HAP-1 (cell line): Measurements from ENCODE around the gene LGR6.

Experiments used
- DNase-seq, 2 experiments: peaks; one replicate each; pipeline ENCODE4 v3.0.0-alpha.2; 2016 to 2020; ENCODE audit warnings: low spot score in 2 of 2
- H3K27me3 ChIP-seq: fragments of 250-450 bp; sonication (Bioruptor Pico); 2 replicates; pipeline ENCODE4 v1.5.1; 2020; ENCODE audit warnings: low read depth, mild to moderate bottlenecking, moderate library complexity
- H3K36me3 ChIP-seq: fragments of 250-450 bp; sonication (Bioruptor Pico); replicated peaks from 2 replicates; pipeline ENCODE4 v1.5.1; 2020; ENCODE audit warnings: mild to moderate bottlenecking
- H3K4me1 ChIP-seq: fragments of 250-450 bp; sonication (Bioruptor Pico); 2 replicates; pipeline ENCODE4 v1.5.1; 2020; ENCODE audit warnings: mild to moderate bottlenecking
- H3K4me3 ChIP-seq: fragments of 250-450 bp; sonication (Bioruptor Pico); 2 replicates; pipeline ENCODE4 v1.5.1; 2020; ENCODE audit warnings: mild to moderate bottlenecking, moderate library complexity
- H3K9me3 ChIP-seq: fragments of 250-450 bp; sonication (Bioruptor Pico); 2 replicates; pipeline ENCODE4 v1.5.1; 2020; ENCODE audit warnings: mild to moderate bottlenecking, moderate library complexity
- in situ Hi-C: fragments of 300-500 bp; cut with MboI; formaldehyde crosslinking; loops from 3 replicates; pipeline ENCODE4 v1.14.3; 2020; ENCODE audit warnings: low sequenced_read_pairs, inconsistent platforms, mixed read lengths

LGR6 gene

DNA sequence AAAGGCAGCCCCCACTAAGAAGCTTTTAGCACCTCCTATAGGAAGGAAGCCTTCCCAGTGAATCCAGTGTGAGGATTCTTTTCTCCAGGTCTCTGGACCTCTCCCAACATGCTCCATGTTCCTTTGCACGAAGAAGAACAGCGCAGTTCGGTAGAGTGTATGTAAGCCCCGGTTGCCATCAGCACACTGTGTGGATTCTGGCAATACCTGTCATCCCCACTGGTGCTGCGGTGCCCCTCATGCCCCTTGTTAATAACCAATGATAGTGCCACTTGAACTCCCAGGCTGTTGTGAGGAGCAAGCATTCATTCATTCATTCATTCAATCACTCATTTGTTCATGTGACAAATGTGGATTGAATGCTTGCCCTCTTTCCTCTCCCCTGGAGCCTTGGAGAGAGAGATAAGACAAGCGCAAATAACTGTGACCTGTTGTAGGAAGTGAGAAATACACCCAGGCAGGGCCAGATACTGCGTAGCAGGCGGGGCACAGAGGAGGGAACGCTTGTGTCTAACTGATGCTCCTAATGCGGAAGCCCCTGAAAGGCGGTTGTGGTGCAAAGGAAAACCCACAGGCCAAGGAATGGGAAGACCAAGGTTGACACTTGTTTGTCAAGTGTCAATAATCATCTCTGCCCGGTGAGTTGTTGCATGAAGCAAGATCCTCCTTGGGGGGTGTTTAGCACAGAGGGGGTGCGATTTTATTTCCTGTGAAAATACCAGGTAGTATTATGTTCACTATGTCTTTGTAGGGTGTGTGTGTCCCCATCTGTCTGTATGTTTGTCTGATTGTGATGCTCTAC is 9.8 kb downstream of the LGR6 start:
- Histone ChIP-seq H3K4me3 (no peak overlapping the region), H3K27me3 (no peaks in the 10 kb centered on the region; the same call in none of the 2 replicates), H3K4me1 (no peaks in the 10 kb centered on the region), H3K9me3 (no peaks in the 10 kb centered on the region), H3K36me3 (no peaks in the 10 kb centered on the region)
- DNase-seq, result no peak
- in situ Hi-C loops, result no loop called here

- Histone ChIP-seq H3K36me3 (no peaks in the 10 kb centered on the region), H3K4me3 (no peak overlapping the region), H3K9me3 (no peaks in the 10 kb centered on the region), H3K27me3 (no peaks in the 10 kb centered on the region; the same call in none of the 2 replicates), H3K4me1 (no peaks in the 10 kb centered on the region)
- DNase-seq, result no peak
- in situ Hi-C loops, result no loop called here
Measured at GRCh38 chr1:202204065-202204464, 10.5 kb downstream of the LGR6 start.

DNA sequence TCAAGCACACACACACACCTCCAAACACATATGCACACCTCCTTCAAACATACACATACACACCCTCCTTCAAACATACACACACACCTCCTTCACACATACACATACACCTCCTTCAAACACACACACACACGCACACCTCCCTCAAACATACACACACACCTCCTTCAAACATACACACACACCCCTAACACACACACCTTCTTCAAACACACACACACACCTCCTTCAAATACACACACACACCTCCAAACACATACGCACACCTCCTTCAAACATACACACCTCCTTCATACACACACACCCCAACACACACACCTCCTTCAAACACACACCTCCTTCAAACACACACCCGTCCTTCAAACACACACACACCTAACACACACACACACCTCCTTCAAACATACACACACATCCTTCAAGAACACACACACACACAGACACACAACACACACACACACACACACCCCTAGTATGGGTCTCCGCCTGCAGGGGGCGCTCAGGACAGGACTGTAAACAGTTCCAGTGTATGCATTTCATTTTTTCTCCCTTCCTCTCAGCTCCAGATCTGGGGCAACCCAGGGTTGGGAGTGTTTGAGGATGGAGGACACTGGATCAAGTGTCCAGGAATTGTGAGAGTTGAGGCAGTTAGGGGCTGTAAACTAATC is 12.1 kb downstream of the LGR6 start:
- H3K27me3 ChIP-seq, result no peaks in the 10 kb centered on the region; the same call in 1 of the 2 replicates
- no peaks in the 10 kb centered on the region for H3K36me3 ChIP-seq
- no peak overlapping the region for H3K4me3 ChIP-seq
- in situ Hi-C loops, result no loop called here
- H3K4me1 ChIP-seq, result no peaks in the 10 kb centered on the region
- DNase-seq, result no peak
- H3K9me3 ChIP-seq, result no peaks in the 10 kb centered on the region

DNA sequence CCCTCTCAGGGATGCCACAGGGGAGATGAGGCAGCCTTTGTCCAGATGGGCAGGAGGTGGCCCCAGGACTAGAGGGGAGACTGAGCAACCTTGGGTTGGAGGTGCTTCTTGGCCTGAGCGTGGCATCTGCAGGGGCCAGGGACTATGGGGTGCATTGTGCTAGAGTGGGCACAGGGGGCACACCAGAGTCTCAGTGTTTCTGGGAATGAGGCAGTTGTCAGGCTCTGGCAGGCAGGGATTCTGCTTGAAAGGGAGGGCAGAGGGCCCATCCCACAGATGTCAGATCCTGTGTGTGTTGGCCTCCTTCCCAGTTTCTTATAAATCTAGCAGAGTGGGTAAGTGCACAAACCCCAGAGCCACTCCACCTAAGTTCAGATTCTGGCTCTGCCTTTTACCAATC is 13.7 kb downstream of the LGR6 start:
- no peaks in the 10 kb centered on the region for H3K36me3 ChIP-seq
- peaks cover 7% of the 10 kb centered on the region for H3K27me3 ChIP-seq
- no peaks in the 10 kb centered on the region for H3K4me1 ChIP-seq
- no peak for DNase-seq
- H3K4me3 ChIP-seq, result no peak overlapping the region
- H3K9me3 ChIP-seq, result no peaks in the 10 kb centered on the region
- in situ Hi-C loops, result no loop called here

- H3K9me3 ChIP-seq, result no peaks in the 10 kb centered on the region
- no peaks in the 10 kb centered on the region for H3K4me1 ChIP-seq
- H3K4me3 ChIP-seq, result no peak overlapping the region
- in situ Hi-C loops, result no loop called here
- H3K27me3 ChIP-seq, result peaks cover 19% of the 10 kb centered on the region
- no peaks in the 10 kb centered on the region for H3K36me3 ChIP-seq
- no peak for DNase-seq
Measured at GRCh38 chr1:202208351-202208857, 14.8 kb downstream of the LGR6 start.

GRCh38 chr1:202210385-202210784 is 16.8 kb downstream of the LGR6 start:
- H3K4me1 ChIP-seq, result peaks cover 2% of the 10 kb centered on the region; the same call in 1 of the 2 replicates
- no peak overlapping the region for H3K4me3 ChIP-seq
- H3K27me3 ChIP-seq, result peaks cover 34% of the 10 kb centered on the region
- H3K36me3 ChIP-seq, result no peaks in the 10 kb centered on the region
- DNase-seq, result no peak
- in situ Hi-C loops, result no loop called here
- no peaks in the 10 kb centered on the region for H3K9me3 ChIP-seq

DNA sequence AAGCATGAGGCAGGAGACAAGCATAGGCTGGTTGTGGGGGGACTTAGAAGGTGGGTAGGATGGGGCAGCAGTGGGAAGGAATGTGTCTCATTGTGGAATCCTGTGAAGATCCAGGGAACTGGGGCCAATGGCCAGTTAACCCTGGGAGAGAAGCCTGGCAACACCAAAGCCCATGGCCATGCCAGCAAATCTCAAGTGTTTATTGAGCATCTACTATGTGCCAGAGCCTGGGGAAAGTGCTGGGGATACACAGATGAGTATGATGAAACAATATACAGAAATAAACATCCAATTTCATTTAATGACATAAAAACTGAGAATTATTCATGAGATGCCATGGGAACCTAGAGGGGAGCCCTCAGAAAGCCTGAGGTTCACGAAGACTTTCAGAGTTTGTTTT is 17.4 kb downstream of the LGR6 start:
- Histone ChIP-seq H3K36me3 (no peaks in the 10 kb centered on the region), H3K4me1 (peaks cover 2% of the 10 kb centered on the region; the same call in 1 of the 2 replicates), H3K27me3 (peaks cover 40% of the 10 kb centered on the region), H3K9me3 (no peaks in the 10 kb centered on the region), H3K4me3 (no peak overlapping the region)
- in situ Hi-C loops, result no loop called here
- no peak for DNase-seq

- in situ Hi-C loops, result no loop called here
- Histone ChIP-seq H3K9me3 (no peaks in the 10 kb centered on the region), H3K27me3 (peaks cover 57% of the 10 kb centered on the region), H3K4me3 (no peak overlapping the region), H3K4me1 (peaks cover 2% of the 10 kb centered on the region; the same call in 1 of the 2 replicates), H3K36me3 (no peaks in the 10 kb centered on the region)
- no peak for DNase-seq
Measured at GRCh38 chr1:202212787-202213186, 19.2 kb downstream of the LGR6 start.

GRCh38 chr1:202213361-202214088 is 19.9 kb downstream of the LGR6 start:
- peak overlapping the region; percentile 23 for H3K4me3 ChIP-seq
- DNase-seq, result peak in 1 of 2 experiments; percentile 47
- H3K36me3 ChIP-seq, result no peaks in the 10 kb centered on the region
- H3K27me3 ChIP-seq, result peaks cover 64% of the 10 kb centered on the region
- no peaks in the 10 kb centered on the region for H3K9me3 ChIP-seq
- H3K4me1 ChIP-seq, result peaks cover 2% of the 10 kb centered on the region; the same call in 1 of the 2 replicates
- in situ Hi-C loops, result no loop called here

GRCh38 chr1:202214089-202214843 is 20.7 kb downstream of the LGR6 start:
- peak in 1 of 2 experiments; percentile 53 for DNase-seq
- Histone ChIP-seq H3K4me1 (peaks cover 2% of the 10 kb centered on the region; the same call in 1 of the 2 replicates), H3K27me3 (peaks cover 70% of the 10 kb centered on the region), H3K36me3 (no peaks in the 10 kb centered on the region), H3K9me3 (no peaks in the 10 kb centered on the region), H3K4me3 (peak overlapping the region; percentile 23)
- in situ Hi-C loops, result no loop called here

GRCh38 chr1:202215472-202216130 is 22.0 kb downstream of the LGR6 start:
- H3K9me3 ChIP-seq, result no peaks in the 10 kb centered on the region
- H3K4me3 ChIP-seq, result no peak overlapping the region
- in situ Hi-C loops, result no loop called here
- no peaks in the 10 kb centered on the region for H3K36me3 ChIP-seq
- peaks cover 2% of the 10 kb centered on the region; the same call in 1 of the 2 replicates for H3K4me1 ChIP-seq
- no peak for DNase-seq
- H3K27me3 ChIP-seq, result peaks cover 75% of the 10 kb centered on the region

DNA sequence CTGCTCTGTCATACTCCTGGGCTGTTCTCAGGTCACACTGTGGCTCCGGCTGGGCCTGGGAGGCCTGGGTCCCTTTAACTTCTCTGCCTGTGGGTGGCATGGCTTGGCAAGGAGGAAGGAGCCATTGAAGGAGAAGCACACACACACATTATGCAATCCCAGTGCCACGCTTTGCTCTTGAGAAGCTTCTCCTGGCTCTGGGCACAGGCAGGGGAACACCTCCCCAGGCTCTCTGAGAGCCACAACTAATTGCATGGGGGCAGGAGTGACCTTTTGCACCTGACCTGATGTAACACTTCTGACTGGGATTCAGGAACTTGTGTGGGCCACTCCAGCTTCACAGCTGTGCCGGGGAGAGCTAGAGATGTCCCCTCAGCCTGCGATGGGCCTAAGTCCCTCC is 23.1 kb downstream of the LGR6 start:
- in situ Hi-C loops, result no loop called here
- Histone ChIP-seq H3K4me3 (no peak overlapping the region), H3K27me3 (peaks cover 69% of the 10 kb centered on the region), H3K9me3 (no peaks in the 10 kb centered on the region), H3K36me3 (no peaks in the 10 kb centered on the region), H3K4me1 (peaks cover 2% of the 10 kb centered on the region; the same call in 1 of the 2 replicates)
- DNase-seq, result no peak
